OCI-LY1 (cell line): ENCODE measurements around the gene B3GNT8.

Source experiments
- H2AFZ ChIP-seq: fragments of 200-600 bp; sonication (generic), shearing (Covaris generic); 2 replicates; pipeline ENCODE4 v1.6.0; 2014; ENCODE audit warnings: antibody characterized with exemption, mild to moderate bottlenecking, low read length
- H3F3A ChIP-seq: fragments of 200-600 bp; sonication (generic), shearing (Covaris generic); 2 replicates; pipeline ENCODE4 v1.6.0; 2014; ENCODE audit warnings: mild to moderate bottlenecking, antibody characterized with exemption, low read length, moderate library complexity; ENCODE audit not compliant: insufficient read depth
- H3K27ac ChIP-seq: fragments of 200-600 bp; sonication (generic); 2 replicates; pipeline ENCODE4 v1.5.1; 2014; ENCODE audit warnings: low read length, mixed run types, mild to moderate bottlenecking, low read depth; ENCODE audit not compliant: poor library complexity, severe bottlenecking
- H3K27me3 ChIP-seq: fragments of 200-600 bp; sonication (generic); 2 replicates; pipeline ENCODE4 v1.6.0; 2014; ENCODE audit warnings: antibody characterized with exemption, mild to moderate bottlenecking, low read length, moderate library complexity; ENCODE audit not compliant: insufficient read depth
- H3K36me3 ChIP-seq: fragments of 200-600 bp; sonication (generic); 2 replicates; pipeline ENCODE4 v1.6.1; 2014; ENCODE audit warnings: mild to moderate bottlenecking, antibody characterized with exemption, low read length, moderate library complexity, mixed read lengths; ENCODE audit not compliant: insufficient read depth
- H3K4me1 ChIP-seq: fragments of 200-600 bp; sonication (generic); 2 replicates; pipeline ENCODE4 v1.5.1; 2014; ENCODE audit warnings: mild to moderate bottlenecking, low read length, moderate library complexity; ENCODE audit not compliant: insufficient read depth, severe bottlenecking
- H3K4me2 ChIP-seq: fragments of 200-600 bp; sonication (generic), shearing (Covaris generic); 2 replicates; pipeline ENCODE4 v1.6.1; 2014; ENCODE audit warnings: low read length
- H3K4me3 ChIP-seq: fragments of 200-600 bp; sonication (generic); 2 replicates; pipeline ENCODE4 v1.5.1; 2014; ENCODE audit warnings: low read length, low read depth, mild to moderate bottlenecking, mixed read lengths; ENCODE audit not compliant: poor library complexity, severe bottlenecking
- H3K79me2 ChIP-seq: fragments of 200-600 bp; shearing (Covaris generic); 2 replicates; pipeline ENCODE4 v1.6.1; 2016; ENCODE audit warnings: mixed run types, low read length, mixed read lengths; ENCODE audit not compliant: insufficient read depth
- H3K9ac ChIP-seq: fragments of 200-600 bp; sonication (generic), shearing (Covaris generic); 2 replicates; pipeline ENCODE4 v1.6.1; 2014; ENCODE audit warnings: mild to moderate bottlenecking, low read length, mixed read lengths
- H3K9me2 ChIP-seq: fragments of 200-600 bp; sonication (generic), shearing (Covaris generic); 2 replicates; pipeline ENCODE4 v1.6.1; 2014; ENCODE audit warnings: low read depth, mild to moderate bottlenecking, low read length, mixed read lengths
- H3K9me3 ChIP-seq: fragments of 200-600 bp; shearing (Covaris generic); 2 replicates; pipeline ENCODE4 v1.6.1; 2014; ENCODE audit warnings: low read length, mixed read lengths
- H4K20me1 ChIP-seq: fragments of 200-600 bp; sonication (generic), shearing (Covaris generic); 2 replicates; pipeline ENCODE4 v1.6.0; 2016; ENCODE audit warnings: mild to moderate bottlenecking, low read length; ENCODE audit not compliant: insufficient read depth
- EZH2 ChIP-seq: fragments of 200-600 bp; sonication (generic), shearing (Covaris generic); IDR thresholded peaks from 2 replicates; pipeline ENCODE4 v1.8.0; 2017; ENCODE audit warnings: borderline replicate concordance, mixed run types, mild to moderate bottlenecking, antibody characterized with exemption, low read length, moderate library complexity, mixed read lengths
- TF ChIP-seq, protein P1 (sequence below): fragments of 200-600 bp; sonication (generic), shearing (Covaris generic); IDR thresholded peaks from 2 replicates; pipeline ENCODE4 v1.5.1; 2017; ENCODE audit warnings: mild to moderate bottlenecking, antibody characterized with exemption, low read length, moderate library complexity, mixed read lengths

B3GNT8 gene

DNA sequence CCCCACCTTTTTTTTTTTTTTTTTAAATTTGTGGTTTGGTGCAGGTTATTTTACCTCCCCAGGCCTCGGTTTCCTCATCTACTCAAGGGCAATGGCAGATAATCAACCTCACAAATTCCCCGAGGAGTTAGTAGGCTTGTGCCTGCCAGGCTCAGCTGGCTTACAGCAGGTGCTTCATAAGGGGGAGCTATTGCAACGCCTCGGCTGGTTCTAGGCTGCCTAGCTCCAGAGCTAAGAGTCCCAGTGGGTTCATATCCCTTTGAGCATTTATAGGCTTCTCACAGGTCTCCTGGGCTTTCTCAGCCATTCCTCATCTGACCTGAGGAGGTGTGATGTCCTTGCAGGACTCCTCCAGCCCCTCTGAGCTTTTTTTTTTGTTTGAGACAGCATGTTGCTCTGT lies 18.9 kb downstream of the B3GNT8 start:
- H3K36me3 ChIP-seq: peaks cover 19% of the 10 kb centered on the region; the same call in 1 of the 2 replicates
- no peak overlapping the region for H3K27ac ChIP-seq
- H3K4me1 ChIP-seq: no peaks in the 10 kb centered on the region

DNA sequence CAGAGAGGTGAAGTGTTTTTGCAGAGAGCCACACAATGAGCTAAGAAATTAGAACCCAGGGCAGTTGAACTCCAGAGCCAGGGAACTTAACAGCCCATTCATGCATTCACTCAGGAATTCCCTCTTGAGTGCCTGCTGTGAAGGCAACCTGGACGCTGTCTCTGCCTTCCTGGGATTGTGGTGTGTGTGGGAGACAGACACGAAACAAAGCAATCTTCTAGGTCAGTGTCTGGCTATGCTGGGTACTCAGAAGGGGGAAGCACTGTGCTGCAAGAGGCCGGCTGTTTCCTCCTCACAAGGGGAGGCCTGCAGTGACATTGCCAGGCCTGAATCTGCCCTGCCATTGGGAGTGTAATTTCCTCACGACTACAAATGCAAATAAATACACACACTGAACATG lies 19.9 kb downstream of the B3GNT8 start:
- Histone ChIP-seq H3F3A (no peaks in the 10 kb centered on the region), H2AFZ (no peak overlapping the region), H3K79me2 (no peaks in the 10 kb centered on the region), H3K4me1 (no peaks in the 10 kb centered on the region), H3K27me3 (no peaks in the 10 kb centered on the region), H3K27ac (no peak overlapping the region), H3K4me2 (no peak overlapping the region), H3K4me3 (no peak overlapping the region), H3K9me2 (no peaks in the 10 kb centered on the region), H3K9ac (no peak overlapping the region), H4K20me1 (no peaks in the 10 kb centered on the region), H3K36me3 (peaks cover 15% of the 10 kb centered on the region; the same call in 1 of the 2 replicates), H3K9me3 (no peaks in the 10 kb centered on the region)
- TF ChIP-seq, protein P1, sequence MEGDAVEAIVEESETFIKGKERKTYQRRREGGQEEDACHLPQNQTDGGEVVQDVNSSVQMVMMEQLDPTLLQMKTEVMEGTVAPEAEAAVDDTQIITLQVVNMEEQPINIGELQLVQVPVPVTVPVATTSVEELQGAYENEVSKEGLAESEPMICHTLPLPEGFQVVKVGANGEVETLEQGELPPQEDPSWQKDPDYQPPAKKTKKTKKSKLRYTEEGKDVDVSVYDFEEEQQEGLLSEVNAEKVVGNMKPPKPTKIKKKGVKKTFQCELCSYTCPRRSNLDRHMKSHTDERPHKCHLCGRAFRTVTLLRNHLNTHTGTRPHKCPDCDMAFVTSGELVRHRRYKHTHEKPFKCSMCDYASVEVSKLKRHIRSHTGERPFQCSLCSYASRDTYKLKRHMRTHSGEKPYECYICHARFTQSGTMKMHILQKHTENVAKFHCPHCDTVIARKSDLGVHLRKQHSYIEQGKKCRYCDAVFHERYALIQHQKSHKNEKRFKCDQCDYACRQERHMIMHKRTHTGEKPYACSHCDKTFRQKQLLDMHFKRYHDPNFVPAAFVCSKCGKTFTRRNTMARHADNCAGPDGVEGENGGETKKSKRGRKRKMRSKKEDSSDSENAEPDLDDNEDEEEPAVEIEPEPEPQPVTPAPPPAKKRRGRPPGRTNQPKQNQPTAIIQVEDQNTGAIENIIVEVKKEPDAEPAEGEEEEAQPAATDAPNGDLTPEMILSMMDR: no peak
- TF ChIP-seq EZH2: no peak

More for the DNA sequence above, 18.9 kb downstream of the B3GNT8 start:
- H3F3A ChIP-seq: no peaks in the 10 kb centered on the region
- no peaks in the 10 kb centered on the region for H4K20me1 ChIP-seq
- no peaks in the 10 kb centered on the region for H3K79me2 ChIP-seq
- H3K9ac ChIP-seq: no peak overlapping the region
- H3K9me2 ChIP-seq: no peaks in the 10 kb centered on the region
- H3K4me2 ChIP-seq: no peak overlapping the region
- H3K9me3 ChIP-seq: no peaks in the 10 kb centered on the region
- H3K4me3 ChIP-seq: no peak overlapping the region
- H2AFZ ChIP-seq: no peak overlapping the region
- H3K27me3 ChIP-seq: no peaks in the 10 kb centered on the region
- no peak for TF ChIP-seq EZH2
- TF ChIP-seq, protein P1: no peak

DNA sequence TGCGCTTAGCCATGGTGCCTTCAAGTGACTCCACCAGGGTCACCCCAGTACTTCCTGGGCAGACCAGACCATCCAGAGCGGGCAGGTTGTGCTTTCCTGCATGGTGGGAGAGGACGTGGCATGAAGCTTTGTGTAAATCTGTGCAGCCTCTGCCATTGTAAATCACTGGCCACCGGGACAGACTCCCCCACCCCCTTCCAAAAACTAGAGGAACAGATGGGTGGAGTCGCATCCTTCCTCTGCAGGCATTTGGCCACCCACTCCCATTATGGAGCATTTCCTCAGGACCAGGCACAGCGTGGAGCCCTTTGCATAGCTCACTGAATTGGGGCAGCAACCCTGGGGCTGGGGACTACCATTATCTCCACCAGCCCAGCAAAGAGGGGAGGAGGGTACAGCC lies 21.4 kb downstream of the B3GNT8 start:
- Histone ChIP-seq H3F3A (no peaks in the 10 kb centered on the region), H3K4me3 (no peak overlapping the region), H3K27ac (no peak overlapping the region), H4K20me1 (no peaks in the 10 kb centered on the region), H3K4me1 (no peaks in the 10 kb centered on the region), H3K4me2 (no peak overlapping the region), H2AFZ (no peak overlapping the region), H3K27me3 (no peaks in the 10 kb centered on the region), H3K9me3 (no peaks in the 10 kb centered on the region), H3K9ac (no peak overlapping the region), H3K79me2 (no peaks in the 10 kb centered on the region), H3K36me3 (peaks cover 6% of the 10 kb centered on the region; the same call in 1 of the 2 replicates), H3K9me2 (no peaks in the 10 kb centered on the region)
- TF ChIP-seq EZH2: no peak
- TF ChIP-seq, protein P1: no peak
